ENCODE measurements around the gene GALE.

GRCh38 chr1:23756676-23757075 is 43.9 kb downstream of the GALE start:
- no peak for TF ChIP-seq CTCF (IDR thresholded peaks at IDR 0.05)
- no peak for TF ChIP-seq POLR2A (IDR thresholded peaks at IDR 0.05)

Data from uterus (tissue), 2 donors.